HEK293 (cell line): ENCODE measurements around the gene PLEKHA5.
A peak's percentile ranks its signal among the peaks of the same experiment; 100 is the strongest.

Experiments
- CTCF ChIA-PET: fragments of 350-600 bp; formaldehyde crosslinking; extraction: SDS; loops from one replicate; lab custom pipeline; 2021; ENCODE audit warnings: antibody characterized with exemption; lab: Yijun Ruan, JAX
- POLR2A ChIA-PET: fragments of 300-600 bp; formaldehyde crosslinking; extraction: SDS; loops from one replicate; lab custom pipeline; 2020; ENCODE audit warnings: antibody characterized with exemption, inconsistent platforms; lab: Yijun Ruan, JAX
- H3K27ac ChIP-seq: fragments of 200-500 bp; sonication (Bioruptor generic); 2 replicates; pipeline ENCODE4 v1.5.1; 2014; ENCODE audit warnings: low read depth, low read length, control low read depth, inconsistent platforms; ENCODE audit errors: extremely low read depth
- H3K36me3 ChIP-seq, 2 experiments: fragments of 200-500 bp in 1 of 2; sonication (Bioruptor generic) in 1 of 2; 1 replicate in 1 of 2; 2 replicates in 1 of 2; pipeline ENCODE4 v1.5.1; 2014 to 2017; ENCODE audit warnings: inconsistent platforms in 2 of 2, low read length in 2 of 2; ENCODE audit not compliant: control insufficient read depth in 2 of 2, insufficient read depth in 1 of 2
- H3K4me1 ChIP-seq: fragments of 200-500 bp; sonication (Bioruptor generic); 2 replicates; pipeline ENCODE4 v1.5.1; 2014; ENCODE audit warnings: mild to moderate bottlenecking, low read length, inconsistent platforms; ENCODE audit not compliant: control insufficient read depth, insufficient read depth
- H3K4me3 ChIP-seq: 2 replicates; pipeline ENCODE4 v1.5.1; 2011; ENCODE audit warnings: low read depth, mild to moderate bottlenecking, control low read depth, low read length, moderate library complexity
- H3K9me3 ChIP-seq: fragments of 200-500 bp; sonication (Bioruptor generic); 2 replicates; pipeline ENCODE4 v1.5.1; 2014; ENCODE audit warnings: low read depth, low read length, inconsistent platforms; ENCODE audit not compliant: control insufficient read depth, insufficient read depth
- GLI2 ChIP-seq: fragments of 450-650 bp; formaldehyde crosslinking; IDR thresholded peaks from 2 replicates; pipeline ENCODE4; 2017; ENCODE audit warnings: missing biosample characterization, missing genetic modification characterization, low read depth, borderline replicate concordance
- MYNN ChIP-seq: fragments of 450-650 bp; formaldehyde crosslinking; IDR thresholded peaks from 2 replicates; pipeline ENCODE4 v1.5.1; 2016; ENCODE audit warnings: missing biosample characterization, missing genetic modification characterization, borderline replicate concordance
- PRDM1 ChIP-seq: fragments of 450-650 bp; formaldehyde crosslinking; IDR thresholded peaks from 2 replicates; pipeline ENCODE4; 2016; ENCODE audit warnings: missing biosample characterization, missing genetic modification characterization
- PRDM6 ChIP-seq: fragments of 450-650 bp; formaldehyde crosslinking; IDR thresholded peaks from 2 replicates; pipeline ENCODE4 v1.5.1; 2017; ENCODE audit warnings: missing biosample characterization, missing genetic modification characterization
- SALL2 ChIP-seq: fragments of 450-650 bp; formaldehyde crosslinking; IDR thresholded peaks from 2 replicates; pipeline ENCODE4 v1.5.0; 2017; ENCODE audit warnings: missing biosample characterization, mild to moderate bottlenecking, missing genetic modification characterization, borderline replicate concordance
- SETDB1 ChIP-seq: IDR thresholded peaks from one replicate; pipeline ENCODE4 v1.6.1; 2017; ENCODE audit warnings: mild to moderate bottlenecking, low read length, moderate library complexity, mixed read lengths; ENCODE audit not compliant: insufficient read length
- TRIM28 ChIP-seq: IDR thresholded peaks from 2 replicates; pipeline ENCODE4 v1.6.1; 2011; ENCODE audit warnings: low read length, control low read depth, borderline replicate concordance
- ZBTB21 ChIP-seq: fragments of 450-650 bp; formaldehyde crosslinking; IDR thresholded peaks from 2 replicates; pipeline ENCODE4 v1.5.1; 2017; ENCODE audit warnings: missing biosample characterization, missing genetic modification characterization
- ZNF133 ChIP-seq: fragments of 450-650 bp; formaldehyde crosslinking; IDR thresholded peaks from 2 replicates; pipeline ENCODE4 v1.5.1; 2016; ENCODE audit warnings: missing biosample characterization, missing genetic modification characterization
- ZNF155 ChIP-seq: fragments of 450-650 bp; formaldehyde crosslinking; IDR thresholded peaks from 2 replicates; pipeline ENCODE4 v1.5.1; 2016; ENCODE audit warnings: missing biosample characterization, missing genetic modification characterization
- ZNF19 ChIP-seq: fragments of 450-650 bp; formaldehyde crosslinking; IDR thresholded peaks from 2 replicates; pipeline ENCODE4; 2016; ENCODE audit warnings: missing biosample characterization, missing genetic modification characterization, low read depth
- ZNF26 ChIP-seq: fragments of 450-650 bp; formaldehyde crosslinking; IDR thresholded peaks from 2 replicates; pipeline ENCODE4 v1.5.1; 2016; ENCODE audit warnings: missing biosample characterization, missing genetic modification characterization
- ZNF335 ChIP-seq: fragments of 450-650 bp; formaldehyde crosslinking; conservative IDR thresholded peaks from 2 replicates; pipeline ENCODE4 v1.5.1; 2016; ENCODE audit warnings: missing biosample characterization, missing genetic modification characterization
- ZNF391 ChIP-seq: fragments of 450-650 bp; formaldehyde crosslinking; IDR thresholded peaks from 2 replicates; pipeline ENCODE4 v1.5.1; 2016; ENCODE audit warnings: low read depth, missing biosample characterization, missing genetic modification characterization, borderline replicate concordance
- ZNF488 ChIP-seq: fragments of 450-650 bp; formaldehyde crosslinking; IDR thresholded peaks from 2 replicates; pipeline ENCODE4 v1.5.1; 2016; ENCODE audit warnings: missing biosample characterization, missing genetic modification characterization
- ZNF629 ChIP-seq: fragments of 450-650 bp; formaldehyde crosslinking; IDR thresholded peaks from 2 replicates; pipeline ENCODE4 v1.5.1; 2017; ENCODE audit warnings: missing biosample characterization, missing genetic modification characterization
- ZNF791 ChIP-seq: fragments of 450-650 bp; formaldehyde crosslinking; IDR thresholded peaks from 2 replicates; pipeline ENCODE4 v1.5.1; 2016; ENCODE audit warnings: missing biosample characterization, missing genetic modification characterization

Gene PLEKHA5

GRCh38 chr12:19206493-19207077 lies 77.1 kb downstream of the PLEKHA5 start:
- H3K27ac ChIP-seq, result no peak overlapping the region
- no peak overlapping the region for H3K4me3 ChIP-seq
- no peak for TF ChIP-seq ZNF133 (tag by site-specific recombination)
- TF ChIP-seq PRDM6 (tag by site-specific recombination), result 0 out of 2 replicates have a peak, but pooled peaks have one; percentile 16
- no peaks in the 10 kb centered on the region for H3K9me3 ChIP-seq
- no peaks in the 10 kb centered on the region for H3K36me3 ChIP-seq
- POLR2A ChIA-PET, result no interaction called here
- no peaks in the 10 kb centered on the region for H3K4me1 ChIP-seq
- CTCF ChIA-PET, result no interaction called here

- H3K27ac ChIP-seq, result no peak overlapping the region
- H3K4me1 ChIP-seq, result no peaks in the 10 kb centered on the region
- CTCF ChIA-PET, result interaction anchor here (0.8 to 1.2 kb wide), 3 partner anchors 22 to 971 kb away, joined by 3 to 8 read pairs (median 3); no protein-coding TSS in a partner anchor
- POLR2A ChIA-PET, result no interaction called here
- H3K36me3 ChIP-seq, result no peaks in the 10 kb centered on the region
- no peaks in the 10 kb centered on the region for H3K9me3 ChIP-seq
- H3K4me3 ChIP-seq, result no peak overlapping the region
- TF ChIP-seq ZNF155 (tag by site-specific recombination), result no peak
These were observed 78.9 kb downstream of the PLEKHA5 start for GRCh38 chr12:19208456-19208855.

GRCh38 chr12:19209661-19210060 lies 80.1 kb downstream of the PLEKHA5 start:
- ChIA-PET POLR2A (no interaction called here), CTCF (interaction anchor here (1.2 kb wide), 1 partner anchor 33 kb away, joined by 3 read pairs; no protein-coding TSS in a partner anchor)
- no peak overlapping the region for H3K4me3 ChIP-seq
- H3K4me1 ChIP-seq, result no peaks in the 10 kb centered on the region
- TF ChIP-seq ZNF791 (tag by site-specific recombination), result no peak
- no peak for TF ChIP-seq SETDB1
- no peak for TF ChIP-seq ZNF335 (tag by site-specific recombination)
- TF ChIP-seq SALL2 (tag by site-specific recombination), result no peak
- TF ChIP-seq MYNN (tag by site-specific recombination), result no peak
- no peak for TF ChIP-seq GLI2 (tag by site-specific recombination)
- TF ChIP-seq PRDM1, result 0 out of 2 replicates have a peak, but pooled peaks have one; percentile 13
- TF ChIP-seq, all 188 proteins: peak for 1
- Histone ChIP-seq H3K27ac (no peak overlapping the region), H3K36me3 (no peaks in the 10 kb centered on the region), H3K9me3 (no peaks in the 10 kb centered on the region)

GRCh38 chr12:19211802-19212201 lies 82.3 kb downstream of the PLEKHA5 start:
- TF ChIP-seq TRIM28, result no peak
- no peak for TF ChIP-seq ZNF391 (tag by site-specific recombination)
- TF ChIP-seq ZNF629 (tag by site-specific recombination), result no peak
- TF ChIP-seq ZNF26, result no peak
- no peak for TF ChIP-seq ZNF488 (tag by site-specific recombination)
- no peak for TF ChIP-seq ZNF19 (tag by site-specific recombination)
- TF ChIP-seq ZBTB21, result no peak
- TF ChIP-seq, all 188 proteins: peak for 0
- ChIA-PET POLR2A (no interaction called here), CTCF (no interaction called here)
- Histone ChIP-seq H3K27ac (no peak overlapping the region), H3K4me3 (no peak overlapping the region), H3K36me3 (no peaks in the 10 kb centered on the region), H3K9me3 (no peaks in the 10 kb centered on the region), H3K4me1 (no peaks in the 10 kb centered on the region)
